GM19463 (cell line): ENCODE results near the gene CLEC16A.

Source experiments
- ATAC-seq: cut with Tn5 transposase; IDR thresholded peaks from one replicate; pipeline ENCODE4 v1.9.1; 2021; ENCODE audit warnings: mild to moderate bottlenecking, moderate library complexity; ENCODE audit not compliant: unreplicated experiment

The CLEC16A gene

GRCh38 chr16:11107780-11108465 is 163.6 kb downstream of the CLEC16A start:
- ATAC-seq = no peak

GRCh38 chr16:11108466-11108805 is 164.1 kb downstream of the CLEC16A start:
- ATAC-seq = no peak

GRCh38 chr16:11109566-11109965 is 165.2 kb downstream of the CLEC16A start:
- ATAC-seq = no peak

DNA sequence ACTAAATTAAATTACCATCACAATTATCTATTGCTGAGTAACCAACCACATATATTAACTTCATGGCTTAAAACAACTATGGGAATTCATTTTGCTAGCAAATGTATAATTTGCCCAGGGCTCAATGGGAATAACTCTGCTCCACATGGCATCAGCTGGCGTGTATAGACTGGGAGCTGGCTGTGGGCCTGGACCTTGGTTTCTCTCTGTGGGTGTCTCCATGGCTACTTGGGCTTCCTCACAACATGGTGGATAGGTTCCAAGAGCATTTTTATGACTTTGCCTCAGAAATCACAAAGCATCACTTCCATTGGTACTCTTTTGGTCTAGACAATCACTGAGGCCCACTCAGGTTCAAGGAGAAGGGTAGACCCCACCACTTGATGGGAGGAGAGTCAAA is 166.8 kb downstream of the CLEC16A start:
- ATAC-seq = no peak

GRCh38 chr16:11111856-11112634 is 167.7 kb downstream of the CLEC16A start:
- ATAC-seq = no peak

GRCh38 chr16:11112723-11113348 is 168.5 kb downstream of the CLEC16A start:
- no peak for ATAC-seq

DNA sequence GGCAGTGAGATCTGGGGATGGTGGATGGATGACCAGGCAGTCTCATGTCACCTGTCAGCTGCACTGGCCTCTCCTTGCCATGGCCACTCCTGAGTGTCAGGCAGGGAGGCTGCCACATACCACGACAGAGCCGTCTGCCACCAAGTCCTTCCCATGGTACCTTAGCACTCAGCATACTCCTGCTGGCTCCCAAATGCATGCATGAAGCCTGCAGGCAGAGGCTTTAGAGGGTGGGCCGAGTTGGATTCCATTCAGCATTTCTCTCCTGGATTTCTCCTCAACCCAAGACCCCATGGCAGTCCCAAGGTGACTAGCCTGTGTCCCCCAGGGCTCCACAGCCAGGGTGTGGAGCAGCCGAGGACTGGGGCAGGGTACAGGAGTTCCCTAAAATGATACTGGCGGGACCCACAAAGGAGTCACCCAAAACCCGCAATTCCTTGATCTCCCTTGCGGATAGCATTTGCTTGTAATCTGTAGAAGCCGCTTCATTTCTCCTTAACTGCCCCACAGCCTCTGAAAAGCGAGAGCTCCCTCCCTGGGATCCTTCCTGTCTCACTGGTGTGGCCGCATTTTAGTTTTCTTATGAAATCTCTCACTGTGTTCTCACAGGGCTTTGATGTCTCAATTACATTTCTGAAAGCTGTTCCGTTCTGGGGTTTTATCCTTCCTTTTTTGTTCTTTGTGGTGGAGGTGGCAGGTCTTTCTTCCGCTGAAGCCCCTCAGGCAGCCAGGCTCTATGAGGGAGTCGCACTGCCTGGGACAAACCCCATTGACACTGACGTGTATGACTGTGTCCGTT is 170.2 kb downstream of the CLEC16A start:
- no peak for ATAC-seq

GRCh38 chr16:11117576-11118211 is 173.3 kb downstream of the CLEC16A start:
- ATAC-seq = no peak

GRCh38 chr16:11118479-11118878 is 174.1 kb downstream of the CLEC16A start:
- ATAC-seq = no peak

GRCh38 chr16:11121083-11121608 is 176.8 kb downstream of the CLEC16A start:
- ATAC-seq = no peak

GRCh38 chr16:11121914-11122692 is 177.7 kb downstream of the CLEC16A start:
- ATAC-seq = no peak

DNA sequence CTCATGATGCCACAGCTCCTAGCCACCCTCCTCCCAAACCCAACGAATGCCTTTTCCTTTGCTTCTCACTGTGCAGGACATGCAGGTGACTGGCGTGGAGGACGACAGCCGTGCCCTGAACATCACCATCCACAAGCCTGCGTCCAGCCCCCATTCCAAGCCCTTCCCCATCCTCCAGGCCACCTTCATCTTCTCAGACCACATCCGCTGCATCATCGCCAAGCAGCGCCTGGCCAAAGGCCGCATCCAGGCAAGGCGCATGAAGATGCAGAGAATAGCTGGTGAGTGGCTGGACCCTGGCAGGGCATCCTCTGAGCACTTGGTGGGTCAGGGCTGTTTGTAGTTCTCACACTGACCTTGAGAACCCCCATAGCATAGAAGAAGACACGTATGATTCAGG is 179.3 kb downstream of the CLEC16A start:
- no peak for ATAC-seq

GRCh38 chr16:11125936-11126335 is 181.6 kb downstream of the CLEC16A start:
- no peak for ATAC-seq

GRCh38 chr16:11126399-11127054 is 182.2 kb downstream of the CLEC16A start:
- ATAC-seq = no peak

DNA sequence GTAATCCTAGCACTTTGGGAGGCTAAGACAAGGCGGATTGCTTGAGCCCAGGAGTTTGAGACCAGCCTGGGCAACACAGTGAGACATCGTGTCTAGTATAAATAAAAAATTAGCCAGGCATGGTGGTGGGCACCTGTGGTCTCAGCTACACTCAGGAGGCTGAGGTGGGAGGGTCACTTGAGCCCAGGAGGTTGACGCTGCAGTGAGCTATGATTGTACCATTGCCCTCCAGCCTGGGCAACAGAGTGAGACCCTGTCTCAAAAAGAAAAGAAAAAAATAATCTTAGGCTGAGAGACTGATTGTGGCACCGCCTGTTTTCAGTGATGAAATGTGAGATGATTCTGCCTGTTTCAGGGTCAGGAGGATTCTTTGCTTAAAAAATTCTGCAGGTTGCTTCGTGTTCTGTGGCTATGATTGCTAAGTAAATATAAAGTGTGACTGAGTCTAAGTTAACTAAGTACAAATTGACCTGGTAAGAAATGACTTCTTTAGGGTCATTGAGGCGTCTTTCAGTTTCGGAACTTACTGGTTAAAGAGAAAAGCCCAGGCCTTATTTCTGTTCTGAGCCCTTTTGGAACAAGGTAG is 183.3 kb downstream of the CLEC16A start:
- no peak for ATAC-seq

DNA sequence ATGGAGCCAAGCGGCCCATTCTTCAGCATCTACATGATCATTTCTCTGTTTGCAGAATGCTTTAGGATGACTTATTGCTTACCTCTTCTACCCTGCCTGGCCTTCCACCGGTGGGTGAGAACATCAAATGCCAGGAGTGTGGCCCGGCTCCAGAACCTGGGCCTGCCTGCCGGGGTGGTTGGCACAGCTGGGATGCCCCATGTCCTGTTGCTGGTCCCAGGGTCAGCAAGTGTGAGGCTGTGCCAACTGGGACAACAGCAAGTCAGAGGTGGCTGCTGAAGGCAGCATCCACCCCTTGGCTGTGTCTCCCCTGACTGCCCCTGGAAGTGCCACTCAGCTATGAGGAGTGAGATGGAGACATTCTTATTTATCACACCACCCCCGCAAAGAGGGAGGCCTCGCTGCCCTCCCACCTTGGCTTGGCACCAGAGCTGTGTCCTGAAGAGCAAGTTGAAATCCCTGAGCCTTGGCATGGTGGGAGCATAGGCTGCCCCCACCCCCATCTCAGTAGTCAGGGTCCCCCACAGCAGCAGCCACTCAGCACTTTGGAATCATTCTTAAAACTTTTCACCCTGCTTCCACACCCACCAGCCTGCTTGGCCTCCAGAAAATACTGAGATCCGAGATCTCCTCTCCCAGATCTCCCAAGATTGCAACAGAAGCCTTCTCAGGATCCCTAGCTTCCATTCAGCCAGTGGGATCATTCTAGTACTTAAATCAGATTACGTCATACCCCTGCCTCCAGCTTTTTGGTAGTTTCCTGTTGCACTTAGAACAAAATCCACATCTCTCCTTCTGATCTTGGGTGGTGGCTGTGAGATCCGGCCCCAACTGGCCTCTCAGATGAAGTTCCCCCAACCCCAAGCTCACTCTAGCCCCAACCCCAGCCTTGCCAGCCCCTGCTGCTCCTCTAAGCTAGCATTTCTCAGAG is 184.1 kb downstream of the CLEC16A start:
- ATAC-seq = no peak

DNA sequence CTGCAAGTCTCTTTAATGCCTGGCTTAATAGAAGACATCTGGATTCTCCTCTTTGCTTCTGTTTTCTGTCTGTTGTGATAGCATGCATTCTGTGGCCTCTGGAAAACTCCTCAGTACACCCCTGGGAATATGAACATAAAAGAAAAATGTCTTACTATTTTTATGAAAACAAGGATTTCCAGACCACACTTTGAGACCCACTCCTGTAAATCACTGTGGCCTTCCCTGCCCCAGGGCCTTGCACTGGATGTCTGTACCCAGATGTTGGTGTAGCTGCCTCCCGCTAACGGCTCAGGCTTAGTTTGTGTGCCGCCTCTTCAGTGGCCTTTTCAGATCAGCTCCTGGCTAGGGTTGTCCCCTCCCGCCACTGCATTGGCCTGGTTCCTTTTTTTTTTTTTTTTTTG is 185.0 kb downstream of the CLEC16A start:
- no peak for ATAC-seq
